ENCODE data around the gene TRPV6.

DNA sequence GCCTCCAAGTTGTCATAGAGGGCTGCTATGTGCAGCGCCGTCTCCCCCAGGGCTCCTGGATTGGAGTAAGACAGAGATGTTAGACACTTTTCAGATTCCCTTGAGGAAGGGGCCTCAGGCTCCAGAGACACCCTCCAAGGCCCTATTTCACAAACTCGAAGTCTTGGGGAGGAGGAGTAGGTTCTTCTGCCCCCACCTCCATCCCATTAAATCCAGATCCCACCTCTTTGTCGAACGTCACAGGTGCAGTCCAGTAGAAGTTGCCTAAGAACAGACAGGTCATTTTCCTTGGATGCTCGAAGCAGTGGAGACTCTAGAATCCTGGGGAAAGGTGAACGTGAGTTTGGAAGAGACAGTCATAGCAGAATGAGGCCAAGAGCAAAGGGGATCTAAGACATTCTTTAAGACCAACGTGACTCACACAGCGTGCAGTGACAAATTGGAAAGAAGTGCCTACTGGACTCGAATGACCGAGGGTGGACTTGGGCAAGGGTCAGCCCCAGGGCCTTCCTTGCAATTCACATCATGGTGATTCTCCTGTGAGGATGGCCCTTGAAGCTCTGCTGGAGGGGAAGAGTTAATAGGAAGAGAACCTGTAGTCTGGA, 44.7 kb upstream of the TRPV6 start:
- TF ChIP-seq, protein P1, sequence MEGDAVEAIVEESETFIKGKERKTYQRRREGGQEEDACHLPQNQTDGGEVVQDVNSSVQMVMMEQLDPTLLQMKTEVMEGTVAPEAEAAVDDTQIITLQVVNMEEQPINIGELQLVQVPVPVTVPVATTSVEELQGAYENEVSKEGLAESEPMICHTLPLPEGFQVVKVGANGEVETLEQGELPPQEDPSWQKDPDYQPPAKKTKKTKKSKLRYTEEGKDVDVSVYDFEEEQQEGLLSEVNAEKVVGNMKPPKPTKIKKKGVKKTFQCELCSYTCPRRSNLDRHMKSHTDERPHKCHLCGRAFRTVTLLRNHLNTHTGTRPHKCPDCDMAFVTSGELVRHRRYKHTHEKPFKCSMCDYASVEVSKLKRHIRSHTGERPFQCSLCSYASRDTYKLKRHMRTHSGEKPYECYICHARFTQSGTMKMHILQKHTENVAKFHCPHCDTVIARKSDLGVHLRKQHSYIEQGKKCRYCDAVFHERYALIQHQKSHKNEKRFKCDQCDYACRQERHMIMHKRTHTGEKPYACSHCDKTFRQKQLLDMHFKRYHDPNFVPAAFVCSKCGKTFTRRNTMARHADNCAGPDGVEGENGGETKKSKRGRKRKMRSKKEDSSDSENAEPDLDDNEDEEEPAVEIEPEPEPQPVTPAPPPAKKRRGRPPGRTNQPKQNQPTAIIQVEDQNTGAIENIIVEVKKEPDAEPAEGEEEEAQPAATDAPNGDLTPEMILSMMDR (IDR thresholded peaks at IDR 0.05), result no peak
- TF ChIP-seq EZH2 (IDR thresholded peaks at IDR 0.05), result no peak
